ENCODE results near the gene LRMDA. TPM values are rescaled to one million over a fixed set of nuclear protein-coding genes. Genes with fewer than 3 reads are reported as not detected.

The LRMDA gene
- polyA plus RNA-seq, 1 donor (not counting 4 experiments of a cell fraction or from before 2014, with no cell fraction given), result not detected

DNA sequence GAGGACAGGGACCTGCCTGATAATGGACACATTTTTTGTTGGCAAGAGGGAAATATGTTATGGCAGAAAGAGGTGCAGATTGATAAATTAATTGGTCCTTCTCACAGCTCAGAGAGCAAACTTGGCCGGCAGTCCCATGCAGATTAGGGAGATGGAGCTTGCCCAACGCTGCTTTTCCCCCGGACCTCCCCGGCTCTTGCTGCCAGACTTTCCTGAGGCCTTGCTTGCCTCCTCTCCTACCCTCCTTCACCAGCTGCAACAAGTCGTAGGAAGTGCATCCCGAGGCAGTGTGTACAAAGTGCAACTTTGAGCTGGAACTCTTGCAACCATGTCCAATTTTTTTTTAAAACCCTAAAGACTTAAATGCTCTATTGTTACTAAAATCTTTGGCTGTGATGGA, 215.5 kb downstream of the LRMDA start:
- Histone ChIP-seq H3K9ac (ENCODE audit: control insufficient read depth, extremely low read depth, insufficient read depth, low read length) (no peak overlapping the region), H3K79me2 (ENCODE audit: control insufficient read depth, insufficient read depth, low read length) (no peaks in the 10 kb centered on the region), H3K9me1 (ENCODE audit: control insufficient read depth, extremely low read depth, insufficient read depth, low read length) (no peaks in the 10 kb centered on the region), H3K27me3 (ENCODE audit: control insufficient read depth, extremely low read depth, insufficient read depth, low read length) (peaks cover 24% of the 10 kb centered on the region), H3K4me1 (ENCODE audit: control insufficient read depth, extremely low read depth, insufficient read depth, low read length) (no peaks in the 10 kb centered on the region), H3K27ac (ENCODE audit: control insufficient read depth, insufficient read depth, low read length) (no peak overlapping the region), H4K20me1 (ENCODE audit: control insufficient read depth, extremely low read depth, insufficient read depth, low read length) (no peaks in the 10 kb centered on the region), H3K36me3 (ENCODE audit: control insufficient read depth in 2 of 2, extremely low read depth in 1 of 2, insufficient read depth in 2 of 2, low read length in 2 of 2) (no peaks in the 10 kb centered on the region), H3K4me3 (ENCODE audit: control insufficient read depth in 2 of 3, extremely low read depth in 1 of 3, insufficient read depth in 2 of 3, low read depth in 1 of 3, low read length in 3 of 3) (no peak overlapping the region), H3K4me2 (ENCODE audit: control insufficient read depth, extremely low read depth, insufficient read depth, low read depth, low read length) (no peak overlapping the region), H2AFZ (ENCODE audit: control insufficient read depth, low read length) (no peak overlapping the region), H3K9me3 (ENCODE audit: control insufficient read depth, low read depth, low read length) (no peaks in the 10 kb centered on the region)
- dilution Hi-C loops (cut with MboI; ENCODE audit: extremely low pct_ligation_motif_present, low sequenced_read_pairs), result no loop called here
- DNase-seq (ENCODE audit: low read depth, low spot score), result no peak
- FAIRE-seq, result no peak
- TF ChIP-seq, protein P1, sequence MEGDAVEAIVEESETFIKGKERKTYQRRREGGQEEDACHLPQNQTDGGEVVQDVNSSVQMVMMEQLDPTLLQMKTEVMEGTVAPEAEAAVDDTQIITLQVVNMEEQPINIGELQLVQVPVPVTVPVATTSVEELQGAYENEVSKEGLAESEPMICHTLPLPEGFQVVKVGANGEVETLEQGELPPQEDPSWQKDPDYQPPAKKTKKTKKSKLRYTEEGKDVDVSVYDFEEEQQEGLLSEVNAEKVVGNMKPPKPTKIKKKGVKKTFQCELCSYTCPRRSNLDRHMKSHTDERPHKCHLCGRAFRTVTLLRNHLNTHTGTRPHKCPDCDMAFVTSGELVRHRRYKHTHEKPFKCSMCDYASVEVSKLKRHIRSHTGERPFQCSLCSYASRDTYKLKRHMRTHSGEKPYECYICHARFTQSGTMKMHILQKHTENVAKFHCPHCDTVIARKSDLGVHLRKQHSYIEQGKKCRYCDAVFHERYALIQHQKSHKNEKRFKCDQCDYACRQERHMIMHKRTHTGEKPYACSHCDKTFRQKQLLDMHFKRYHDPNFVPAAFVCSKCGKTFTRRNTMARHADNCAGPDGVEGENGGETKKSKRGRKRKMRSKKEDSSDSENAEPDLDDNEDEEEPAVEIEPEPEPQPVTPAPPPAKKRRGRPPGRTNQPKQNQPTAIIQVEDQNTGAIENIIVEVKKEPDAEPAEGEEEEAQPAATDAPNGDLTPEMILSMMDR (optimal IDR thresholded peaks at IDR 0.05 in 1 of 3, IDR thresholded peaks at IDR 0.05 in 1 of 3, conservative IDR thresholded peaks at IDR 0.05 in 1 of 3; ENCODE audit: extremely low read depth in 1 of 3, insufficient read depth in 2 of 3, low read length in 3 of 3), result no peak
- no peak for TF ChIP-seq EZH2 (IDR thresholded peaks at IDR 0.05; ENCODE audit: low read length)

DNA sequence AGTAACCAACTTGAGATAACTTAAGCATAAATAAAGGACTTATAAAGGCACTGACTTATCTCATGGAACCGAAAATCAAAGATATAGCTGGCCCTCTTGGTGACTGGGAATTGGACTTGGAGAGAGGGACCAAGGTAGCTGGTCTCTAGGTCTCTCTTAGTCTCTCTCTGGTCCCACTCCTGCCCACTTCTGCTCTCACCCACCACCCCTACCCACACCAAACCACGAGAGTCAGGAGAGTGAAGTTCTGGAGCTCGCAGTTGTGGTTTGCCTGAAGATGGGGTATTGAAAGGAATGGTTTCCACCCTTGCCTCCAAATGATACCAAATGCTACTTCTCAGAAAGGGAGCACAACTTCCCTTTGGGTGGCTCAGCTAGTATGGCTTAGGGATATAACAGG, 216.3 kb downstream of the LRMDA start:
- Histone ChIP-seq H3K4me1 (ENCODE audit: control insufficient read depth, extremely low read depth, insufficient read depth, low read length) (no peaks in the 10 kb centered on the region), H3K9me3 (ENCODE audit: control insufficient read depth, low read depth, low read length) (no peaks in the 10 kb centered on the region), H3K4me3 (ENCODE audit: control insufficient read depth in 2 of 3, extremely low read depth in 1 of 3, insufficient read depth in 2 of 3, low read depth in 1 of 3, low read length in 3 of 3) (no peak overlapping the region), H3K4me2 (ENCODE audit: control insufficient read depth, extremely low read depth, insufficient read depth, low read depth, low read length) (no peak overlapping the region), H3K9ac (ENCODE audit: control insufficient read depth, extremely low read depth, insufficient read depth, low read length) (no peak overlapping the region), H4K20me1 (ENCODE audit: control insufficient read depth, extremely low read depth, insufficient read depth, low read length) (no peaks in the 10 kb centered on the region), H3K36me3 (ENCODE audit: control insufficient read depth in 2 of 2, extremely low read depth in 1 of 2, insufficient read depth in 2 of 2, low read length in 2 of 2) (no peaks in the 10 kb centered on the region), H3K9me1 (ENCODE audit: control insufficient read depth, extremely low read depth, insufficient read depth, low read length) (no peaks in the 10 kb centered on the region), H2AFZ (ENCODE audit: control insufficient read depth, low read length) (no peak overlapping the region), H3K79me2 (ENCODE audit: control insufficient read depth, insufficient read depth, low read length) (no peaks in the 10 kb centered on the region), H3K27ac (ENCODE audit: control insufficient read depth, insufficient read depth, low read length) (no peak overlapping the region), H3K27me3 (ENCODE audit: control insufficient read depth, extremely low read depth, insufficient read depth, low read length) (peaks cover 24% of the 10 kb centered on the region)
- dilution Hi-C loops (cut with MboI; ENCODE audit: extremely low pct_ligation_motif_present, low sequenced_read_pairs), result no loop called here
- TF ChIP-seq, protein P1 (optimal IDR thresholded peaks at IDR 0.05 in 1 of 3, IDR thresholded peaks at IDR 0.05 in 1 of 3, conservative IDR thresholded peaks at IDR 0.05 in 1 of 3; ENCODE audit: extremely low read depth in 1 of 3, insufficient read depth in 2 of 3, low read length in 3 of 3), result no peak
- no peak for TF ChIP-seq EZH2 (IDR thresholded peaks at IDR 0.05; ENCODE audit: low read length)
- DNase-seq (ENCODE audit: low read depth, low spot score), result no peak
- FAIRE-seq, result no peak

Data from keratinocyte (primary cell).